Stimulated activated CD4-positive, alpha-beta T cell treated with anti-CD3 and anti-CD28 coated beads, Interleukin-12 subunit alpha, Interleukin-12 subunit beta, amount 100 ng/mL, for 48 hours (primary cell): Measurements from ENCODE around the gene SWT1.
"Not testable (repeated sequence)": the region's sequence is repeated elsewhere in the genome, so short reads cannot be mapped to it uniquely, and the experiment has no call there.

ENCODE experiments used
- DNase-seq, 3 donors: peaks; one replicate each; pipeline ENCODE4 v3.0.0-alpha.2; 2020; ENCODE audit warnings: low read depth in 2 of 3, low spot score in 1 of 3

Gene SWT1

DNA sequence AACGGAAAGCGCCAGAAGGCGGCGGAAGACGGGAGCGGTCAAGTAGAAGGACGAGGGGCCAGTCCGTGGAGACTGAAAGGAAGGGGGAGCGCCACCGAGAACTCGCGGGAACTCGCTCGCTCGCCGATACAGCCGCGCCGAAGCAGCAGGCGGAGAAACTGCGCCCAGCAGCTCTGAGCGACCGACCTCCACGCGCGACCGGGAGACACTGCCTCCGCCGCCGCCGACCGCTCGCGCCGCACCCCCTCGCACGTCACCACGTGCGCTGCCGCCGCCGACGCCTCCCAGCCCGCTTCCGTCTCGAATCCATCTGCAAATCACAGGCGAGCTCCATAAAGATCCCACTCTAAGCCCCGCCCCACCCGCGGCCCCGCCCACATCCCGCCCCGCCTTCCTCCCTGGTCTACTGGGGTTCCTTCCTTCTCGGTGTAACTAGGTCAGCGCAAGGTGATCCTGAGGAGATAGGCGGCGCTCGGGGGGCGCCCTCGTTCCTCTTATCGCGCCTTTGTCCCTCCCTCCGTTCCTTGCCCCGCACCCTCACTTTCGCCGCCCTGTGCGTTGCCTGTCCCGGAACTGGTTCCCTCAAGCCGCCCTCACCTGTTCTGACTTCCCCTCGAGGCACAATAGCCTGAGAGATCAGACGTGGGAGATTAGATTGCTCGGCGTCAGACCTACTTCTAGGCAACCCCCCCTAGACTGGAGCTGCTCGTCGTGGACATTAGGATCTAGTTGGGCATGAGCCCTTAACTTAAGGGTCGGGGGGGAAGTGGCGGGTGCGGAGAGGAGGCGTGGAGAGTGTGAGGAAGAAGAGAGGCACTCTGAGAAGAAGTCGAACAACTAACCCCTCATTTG lies 160.3 kb downstream of the SWT1 start, which contains the start of gene IVNS1ABP:
TSS of gene IVNS1ABP (minus strand) at position 210 of the 852 bp plus-strand sequence. CDS start 7,750 bp downstream, outside the sequence.
- DNase-seq = peak; percentile 90 to 91 (median 91)

- peak; percentile 56 to 70 (median 58) for DNase-seq
Measured at GRCh38 chr1:185317886-185318310, 160.9 kb downstream of the SWT1 start.

- no peak for DNase-seq
Measured at GRCh38 chr1:185318431-185319138, 161.6 kb downstream of the SWT1 start.

- no peak for DNase-seq
Measured at GRCh38 chr1:185319139-185319475, 162.1 kb downstream of the SWT1 start.

GRCh38 chr1:185321104-185321503 lies 164.1 kb downstream of the SWT1 start:
- DNase-seq = not testable (repeated sequence)

- DNase-seq = not testable (repeated sequence)
Measured at GRCh38 chr1:185321653-185322221, 164.8 kb downstream of the SWT1 start.

DNA sequence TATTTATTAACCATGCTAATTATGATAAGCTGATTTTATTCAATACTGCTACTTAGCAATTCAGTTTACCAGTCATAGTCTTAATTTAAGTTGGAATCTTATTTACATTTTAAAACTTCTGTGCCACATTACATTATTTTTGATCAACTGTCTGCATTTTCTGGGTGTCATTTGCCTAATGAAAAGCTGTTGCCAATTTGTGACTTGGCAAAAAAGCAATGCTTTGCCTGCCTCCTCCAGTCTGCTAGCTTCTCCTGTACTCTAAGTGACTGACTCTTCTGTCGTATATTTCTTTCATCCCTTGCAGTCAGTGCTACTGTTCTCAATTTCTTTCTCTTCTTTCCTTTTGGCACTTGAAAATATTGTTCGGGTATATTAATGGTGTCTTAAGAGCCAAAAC lies 165.7 kb downstream of the SWT1 start:
- no peak for DNase-seq

- DNase-seq = no peak
Measured at GRCh38 chr1:185324118-185324517, 167.2 kb downstream of the SWT1 start.

- no peak for DNase-seq
Measured at GRCh38 chr1:185325413-185325812, 168.4 kb downstream of the SWT1 start.

GRCh38 chr1:185328255-185328654 lies 171.3 kb downstream of the SWT1 start:
- DNase-seq = no peak

GRCh38 chr1:185334182-185334581 lies 177.2 kb downstream of the SWT1 start:
- DNase-seq = no peak

DNA sequence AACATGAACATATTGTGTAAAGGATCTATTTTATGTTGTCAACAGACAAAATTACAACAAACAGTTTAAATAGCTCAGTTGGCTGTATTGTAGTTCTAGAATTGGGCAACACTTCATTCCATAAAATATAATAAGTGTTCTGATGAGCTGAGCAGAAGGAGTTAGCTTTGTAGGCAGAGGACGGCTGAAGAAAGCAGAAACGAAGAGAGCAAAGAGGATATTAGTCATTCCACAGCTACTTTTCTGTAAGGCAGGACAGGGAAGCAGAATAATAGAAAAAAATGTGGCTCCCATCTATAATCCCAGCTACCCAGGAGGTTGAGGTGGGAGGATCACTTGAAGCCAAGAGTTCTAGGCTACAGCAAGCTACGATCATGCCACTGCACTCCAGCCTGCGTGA lies 180.3 kb downstream of the SWT1 start:
- DNase-seq = no peak

GRCh38 chr1:185338719-185339622 lies 182.0 kb downstream of the SWT1 start:
- peak; percentile 3 to 15 (median 5) for DNase-seq

- DNase-seq = no peak
Measured at GRCh38 chr1:185341196-185341781, 184.3 kb downstream of the SWT1 start.
